ENCODE measurements around the gene NAP1L4.

The NAP1L4 gene

DNA sequence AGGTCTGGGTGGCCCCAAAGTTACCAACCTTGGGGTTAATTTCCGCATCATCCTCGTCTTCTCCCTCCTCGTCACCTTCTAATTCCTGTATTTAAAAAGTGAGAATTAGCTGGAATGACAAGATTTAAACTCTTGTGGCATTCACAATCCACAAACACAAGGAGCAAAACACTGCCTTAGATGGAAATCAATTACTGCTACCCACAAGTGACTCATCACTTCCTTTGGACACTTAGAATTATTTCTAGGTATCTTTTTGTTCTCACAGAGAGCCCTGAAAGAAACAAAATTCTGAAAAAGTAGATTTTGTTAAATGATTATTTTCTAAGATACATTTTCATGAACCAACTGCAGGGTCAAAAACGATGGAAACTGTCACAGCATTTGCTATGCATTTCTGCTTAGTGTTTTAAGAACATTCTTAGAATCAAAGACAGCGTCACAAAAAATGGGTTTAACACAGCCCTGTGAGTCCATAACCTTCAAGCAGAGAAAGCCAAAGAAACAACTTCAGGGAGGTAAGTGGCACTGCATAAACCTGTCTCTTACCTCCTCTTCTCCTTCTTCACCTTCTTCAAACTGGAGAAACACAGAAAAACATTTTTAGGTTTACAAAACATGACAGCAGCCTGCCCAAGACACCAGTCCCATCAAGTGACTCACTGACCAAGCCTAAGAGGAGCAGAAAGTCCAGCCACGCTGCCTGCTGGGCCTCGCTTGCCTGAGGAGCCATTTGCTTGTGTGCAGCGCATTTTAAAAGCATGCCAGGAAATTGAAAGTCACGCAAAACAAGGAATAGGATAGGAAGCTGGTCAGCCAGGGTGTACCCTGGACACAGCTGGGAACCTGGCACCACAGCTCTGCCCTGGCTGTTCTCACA lies 40.7 kb downstream of the NAP1L4 start:
- TF ChIP-seq, protein P1, sequence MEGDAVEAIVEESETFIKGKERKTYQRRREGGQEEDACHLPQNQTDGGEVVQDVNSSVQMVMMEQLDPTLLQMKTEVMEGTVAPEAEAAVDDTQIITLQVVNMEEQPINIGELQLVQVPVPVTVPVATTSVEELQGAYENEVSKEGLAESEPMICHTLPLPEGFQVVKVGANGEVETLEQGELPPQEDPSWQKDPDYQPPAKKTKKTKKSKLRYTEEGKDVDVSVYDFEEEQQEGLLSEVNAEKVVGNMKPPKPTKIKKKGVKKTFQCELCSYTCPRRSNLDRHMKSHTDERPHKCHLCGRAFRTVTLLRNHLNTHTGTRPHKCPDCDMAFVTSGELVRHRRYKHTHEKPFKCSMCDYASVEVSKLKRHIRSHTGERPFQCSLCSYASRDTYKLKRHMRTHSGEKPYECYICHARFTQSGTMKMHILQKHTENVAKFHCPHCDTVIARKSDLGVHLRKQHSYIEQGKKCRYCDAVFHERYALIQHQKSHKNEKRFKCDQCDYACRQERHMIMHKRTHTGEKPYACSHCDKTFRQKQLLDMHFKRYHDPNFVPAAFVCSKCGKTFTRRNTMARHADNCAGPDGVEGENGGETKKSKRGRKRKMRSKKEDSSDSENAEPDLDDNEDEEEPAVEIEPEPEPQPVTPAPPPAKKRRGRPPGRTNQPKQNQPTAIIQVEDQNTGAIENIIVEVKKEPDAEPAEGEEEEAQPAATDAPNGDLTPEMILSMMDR (conservative IDR thresholded peaks at IDR 0.05): no peak
- H3K27ac ChIP-seq: no peak overlapping the region

GRCh38 chr11:2950825-2951224 lies 41.3 kb downstream of the NAP1L4 start:
- TF ChIP-seq, protein P1 (conservative IDR thresholded peaks at IDR 0.05): no peak
- H3K27ac ChIP-seq: no peak overlapping the region

DNA sequence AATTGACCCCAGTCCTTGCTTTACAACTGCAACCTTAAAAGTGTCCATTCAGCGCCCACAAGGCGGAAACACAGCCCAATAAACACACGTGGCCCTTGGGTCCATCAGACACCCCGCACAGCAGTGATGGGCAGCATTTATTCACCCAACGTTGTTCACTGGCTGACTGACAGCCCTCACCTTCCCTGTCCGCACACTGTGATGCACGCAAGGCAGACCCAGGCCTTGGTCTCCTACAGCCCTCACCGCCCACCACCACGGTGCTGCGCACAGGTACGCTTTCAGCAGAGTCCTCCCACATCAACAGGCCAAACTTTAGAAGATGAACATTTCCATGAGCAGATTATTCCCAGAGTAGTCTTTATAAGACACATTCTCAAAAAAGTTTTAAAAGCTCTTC lies 42.2 kb downstream of the NAP1L4 start:
- TF ChIP-seq, protein P1 (conservative IDR thresholded peaks at IDR 0.05): no peak
- H3K27ac ChIP-seq: no peak overlapping the region

GRCh38 chr11:2947744-2948143 lies 44.4 kb downstream of the NAP1L4 start:
- no peak overlapping the region for H3K27ac ChIP-seq
- TF ChIP-seq, protein P1 (conservative IDR thresholded peaks at IDR 0.05): no peak

GRCh38 chr11:2945757-2946287 lies 46.3 kb downstream of the NAP1L4 start:
- no peak overlapping the region for H3K27ac ChIP-seq
- TF ChIP-seq, protein P1 (conservative IDR thresholded peaks at IDR 0.05): no peak

DNA sequence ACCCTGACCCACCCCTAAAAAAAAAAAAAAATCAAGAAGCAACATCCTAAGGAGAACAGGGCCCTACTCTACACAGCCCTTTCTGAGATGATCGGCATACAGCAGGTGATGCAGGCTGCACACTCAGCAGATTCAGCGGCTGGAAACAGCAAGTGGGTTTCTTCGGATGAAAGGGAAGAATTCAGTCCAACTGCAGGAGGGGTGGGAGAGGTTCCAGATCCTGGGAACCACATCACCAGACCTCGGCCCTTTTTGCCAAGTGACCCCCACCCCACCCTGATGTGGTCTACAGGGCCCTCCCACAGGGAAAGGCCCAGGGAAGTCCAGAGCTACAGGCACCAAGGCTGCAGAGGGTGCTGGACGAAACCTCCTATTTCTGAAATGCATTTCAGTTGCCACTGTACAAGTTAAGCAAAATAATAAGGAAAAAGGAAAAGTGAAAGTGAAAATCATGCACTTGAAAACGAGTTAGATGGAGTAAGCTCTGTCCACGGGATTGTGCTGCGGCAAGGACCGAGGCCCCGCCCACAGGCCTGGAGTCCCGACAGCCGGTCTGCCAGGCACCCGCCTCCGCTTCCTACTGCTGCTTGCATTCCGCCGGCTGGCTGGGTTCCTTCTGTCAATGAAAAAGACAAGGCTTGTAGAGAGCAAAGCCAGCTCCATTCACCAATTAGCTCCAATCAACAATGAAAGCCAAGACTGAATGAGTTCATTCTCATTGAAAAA lies 46.9 kb downstream of the NAP1L4 start:
- H3K27ac ChIP-seq: no peak overlapping the region
- TF ChIP-seq, protein P1 (conservative IDR thresholded peaks at IDR 0.05): no peak

- TF ChIP-seq, protein P1 (conservative IDR thresholded peaks at IDR 0.05): no peak
- H3K27ac ChIP-seq: no peak overlapping the region
These were observed 47.6 kb downstream of the NAP1L4 start for GRCh38 chr11:2944530-2944929.
